ENCODE measurements around the gene THSD1.
"Not testable (repeated sequence)": the region's sequence is repeated elsewhere in the genome, so short reads cannot be mapped to it uniquely, and the experiment has no call there.

THSD1 gene

DNA sequence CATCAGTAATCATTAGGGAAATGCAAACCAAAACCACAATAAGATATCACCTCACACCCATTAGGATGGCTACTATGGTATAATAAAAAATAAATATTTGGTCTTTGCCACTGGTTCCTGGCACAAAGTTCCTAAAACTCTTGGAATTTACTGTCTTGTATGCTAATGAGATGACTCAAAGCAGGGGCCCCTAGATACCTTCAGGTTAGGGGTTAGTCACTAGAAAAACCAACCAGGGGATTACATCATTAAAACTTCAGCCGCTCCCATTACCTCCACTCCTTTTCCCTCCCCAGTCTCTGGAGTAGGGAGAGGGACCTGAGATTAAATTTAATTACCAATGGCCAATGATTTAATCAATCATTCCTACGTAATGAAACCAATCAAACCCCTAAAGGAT is 49.6 kb downstream of the THSD1 start:
- no peak for DNase-seq (ENCODE audit: low spot score)

DNA sequence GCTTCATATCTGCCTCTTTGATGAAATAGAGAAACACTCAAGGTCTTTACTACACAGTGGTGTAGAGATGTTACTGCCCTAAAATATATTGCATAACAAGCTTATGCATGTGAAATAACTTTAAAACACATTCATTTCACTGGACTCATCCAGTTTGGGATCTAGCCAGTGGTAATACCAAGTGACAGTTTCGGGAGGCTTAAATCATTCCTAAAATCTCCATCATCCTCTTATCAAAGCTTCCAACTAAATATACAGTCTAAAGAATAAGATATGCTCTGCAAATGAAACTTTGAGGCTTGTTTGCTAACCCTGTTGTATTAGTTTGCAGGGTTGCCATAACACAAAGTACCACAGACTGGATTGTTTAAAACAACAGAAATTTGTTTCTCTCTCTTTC is 52.8 kb downstream of the THSD1 start:
- DNase-seq (ENCODE audit: low spot score) = no peak

DNA sequence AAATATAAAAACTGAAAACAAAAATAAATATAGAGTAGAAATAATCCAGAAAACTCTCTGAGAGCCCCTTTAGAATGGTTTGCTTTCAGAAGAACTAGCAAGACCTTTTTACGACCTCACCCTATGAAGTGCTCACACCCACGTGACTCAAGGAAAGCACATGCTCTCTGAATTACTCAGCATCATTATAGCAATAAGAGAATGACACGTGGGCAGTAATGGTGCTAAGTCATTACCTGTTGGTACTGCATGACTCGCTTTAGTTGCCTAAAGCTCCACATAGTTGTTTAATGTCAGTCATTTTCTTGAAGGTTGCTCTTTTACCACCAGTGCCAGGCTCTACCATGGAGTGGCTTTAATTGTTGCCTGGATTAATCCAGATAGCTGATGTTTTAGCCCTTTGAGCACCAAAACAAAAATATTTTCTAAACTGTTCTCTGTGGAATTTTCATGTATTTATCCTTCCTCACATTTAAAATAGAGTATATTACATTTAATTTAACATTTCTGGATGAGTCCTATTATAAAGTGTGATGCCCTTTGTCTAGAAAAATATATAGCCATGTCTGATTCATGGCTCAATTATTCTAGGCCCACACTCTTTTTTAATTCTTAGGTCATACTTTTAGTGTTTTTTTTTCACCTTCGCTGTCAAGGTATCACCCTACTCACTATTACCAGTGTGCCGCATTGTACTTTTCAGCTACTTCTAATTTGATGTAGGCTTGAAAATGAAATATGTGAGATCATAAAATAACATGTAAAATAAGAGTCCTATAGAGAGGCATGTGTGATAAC is 56.8 kb downstream of the THSD1 start:
- peak; percentile 92 for DNase-seq (ENCODE audit: low spot score)

DNA sequence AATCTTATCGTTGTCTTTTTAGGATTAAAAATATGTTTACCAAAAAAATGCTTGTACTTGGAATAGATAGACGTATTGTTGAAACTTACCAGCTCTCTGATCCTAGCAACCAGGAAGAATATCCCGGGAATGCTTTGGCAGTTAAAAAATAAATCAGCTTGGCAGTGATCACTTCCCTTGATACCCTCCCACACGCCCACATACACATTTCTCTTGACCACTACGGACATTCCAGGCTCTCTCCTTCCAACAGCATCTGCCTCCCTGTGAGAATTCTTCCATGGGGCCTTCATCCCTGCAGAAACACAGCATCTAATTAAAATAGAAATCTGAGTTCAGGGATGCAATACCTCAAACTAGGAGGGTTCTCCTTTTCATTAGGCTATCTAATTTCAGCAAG is 57.9 kb downstream of the THSD1 start:
- DNase-seq (ENCODE audit: low spot score) = no peak

DNA sequence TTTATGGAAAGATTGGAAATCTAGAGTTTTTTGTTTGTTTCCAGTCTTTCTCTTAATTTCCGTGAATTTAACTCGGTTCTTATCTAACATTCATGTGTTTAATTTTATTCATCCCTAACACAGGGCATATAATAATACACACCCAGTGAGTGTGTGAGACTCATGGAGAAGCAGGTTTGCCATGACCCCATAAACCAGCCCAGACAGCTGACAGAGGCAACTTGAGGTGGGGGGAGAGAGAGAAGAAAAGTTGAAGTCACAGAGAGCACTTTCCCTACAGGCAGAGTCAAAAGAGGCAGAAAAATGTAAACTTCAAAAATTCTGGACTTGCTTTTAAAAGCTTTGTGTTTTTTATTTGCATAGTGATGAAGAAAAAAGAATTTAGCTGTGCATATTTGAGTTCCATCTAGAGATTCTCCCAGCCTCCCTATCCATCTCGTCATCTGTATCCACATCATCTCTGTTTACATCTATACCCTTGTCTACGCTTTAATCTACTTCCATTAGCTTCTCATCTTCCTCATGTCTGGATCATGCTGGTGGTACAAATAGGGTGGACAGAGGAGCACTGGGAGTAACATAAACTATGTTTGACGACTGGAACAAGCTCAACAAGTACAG is 60.2 kb downstream of the THSD1 start:
- no peak for DNase-seq (ENCODE audit: low spot score)

DNA sequence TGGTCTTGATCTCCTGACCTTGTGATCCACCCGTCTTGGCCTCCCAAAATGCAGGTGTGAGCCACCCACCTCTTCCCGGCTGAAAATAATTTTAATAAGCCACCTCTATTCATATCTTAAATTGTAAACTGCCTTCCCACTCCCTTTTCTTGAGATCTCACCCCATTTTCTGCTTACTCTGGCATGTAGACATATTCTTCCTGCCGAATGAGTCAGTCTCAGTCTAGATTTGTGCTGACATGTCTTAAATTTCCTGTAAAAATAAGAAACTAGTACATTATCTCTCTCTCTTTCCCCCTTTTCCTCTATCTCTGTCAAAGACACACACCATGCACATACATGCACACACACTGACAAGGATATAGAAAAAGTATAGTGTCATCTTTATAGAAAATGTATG is 60.9 kb downstream of the THSD1 start:
- no peak for DNase-seq (ENCODE audit: low spot score)

DNA sequence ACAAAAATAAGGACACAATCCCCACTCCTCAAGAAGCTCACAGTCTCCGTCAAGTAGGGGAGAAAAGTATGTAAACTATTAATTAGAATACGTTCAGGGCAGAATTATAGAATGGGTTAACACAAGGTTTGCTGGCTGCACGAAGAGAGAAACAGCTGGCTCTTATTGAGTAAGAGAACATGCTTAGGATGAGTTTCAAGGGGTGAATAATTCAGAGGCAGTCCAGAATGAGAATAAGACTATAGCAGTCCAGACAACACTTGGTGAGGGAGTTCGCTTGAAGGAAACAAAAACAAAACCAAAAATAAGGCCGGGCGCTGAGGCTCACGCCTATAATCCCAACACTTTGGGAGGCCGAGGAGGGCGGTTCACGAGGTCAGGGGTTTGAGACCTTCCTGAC is 61.9 kb downstream of the THSD1 start:
- DNase-seq (ENCODE audit: low spot score) = no peak

DNA sequence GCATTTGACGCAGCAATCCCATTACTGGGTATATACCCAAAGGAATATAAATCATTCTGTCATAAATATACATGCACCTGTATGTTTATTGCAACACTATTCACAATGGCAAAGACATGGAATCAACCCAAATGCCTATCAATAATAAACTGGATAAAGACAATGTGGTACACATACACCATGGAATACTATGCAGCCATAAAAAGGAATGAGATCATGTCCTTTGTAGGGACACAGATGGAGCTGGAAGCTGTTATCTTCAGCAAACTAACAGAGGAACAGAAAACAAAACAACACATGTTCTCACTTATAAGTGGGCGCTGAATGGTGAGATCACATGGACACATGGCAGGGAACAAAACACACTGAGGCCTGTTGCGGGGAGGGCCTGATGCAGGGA is 63.8 kb downstream of the THSD1 start:
- not testable (repeated sequence) for DNase-seq (ENCODE audit: low spot score)

DNA sequence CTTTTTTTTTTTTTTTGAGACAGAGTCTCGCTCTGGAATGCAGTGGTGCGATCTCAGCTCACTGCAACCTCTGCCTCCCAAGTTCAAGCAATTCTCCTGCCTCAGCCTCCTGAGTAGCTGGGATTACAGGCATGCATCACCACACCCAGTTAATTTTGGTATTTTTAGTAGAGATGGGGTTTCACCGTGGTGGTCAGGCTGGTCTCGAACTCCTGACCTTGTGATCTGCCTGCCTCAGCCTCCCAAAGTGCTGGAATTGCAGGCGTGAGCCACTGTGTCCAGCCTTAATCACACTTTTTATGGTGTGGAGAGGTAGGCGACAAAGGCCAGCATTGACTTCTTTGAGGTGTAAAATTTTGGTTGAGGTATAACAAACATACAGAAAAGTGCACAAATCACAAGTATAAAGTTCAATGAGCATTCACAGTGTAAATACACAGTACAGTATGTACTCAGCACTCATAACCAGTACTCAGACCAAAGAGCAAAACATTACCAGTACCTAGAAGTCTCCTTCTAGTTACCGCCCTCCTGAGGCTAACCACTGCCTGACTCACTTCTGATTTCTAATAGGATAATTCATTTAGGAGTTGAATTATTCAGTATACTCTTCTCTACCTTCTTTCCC is 68.0 kb downstream of the THSD1 start:
- DNase-seq (ENCODE audit: low spot score) = not testable (repeated sequence)

DNA sequence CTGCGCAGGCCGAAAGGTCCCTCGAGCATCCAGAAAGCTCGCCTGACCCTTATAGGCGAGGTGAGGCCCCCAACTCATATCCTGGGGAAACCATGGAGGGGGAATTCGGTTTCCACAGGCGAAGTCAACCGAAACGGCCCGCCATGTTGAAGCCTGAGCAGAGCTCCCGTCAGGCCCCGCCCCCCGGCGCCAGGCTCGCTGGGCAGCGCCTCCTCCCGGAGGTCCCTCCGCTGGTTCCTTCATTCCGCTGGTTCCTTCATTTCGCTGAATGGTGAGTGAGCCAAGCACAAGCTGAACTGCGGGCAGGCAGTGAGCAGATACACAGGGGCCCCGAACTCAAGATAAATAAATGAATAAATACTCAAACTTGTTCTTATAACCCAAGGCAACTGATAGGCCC is 71.9 kb downstream of the THSD1 start:
- DNase-seq (ENCODE audit: low spot score) = not testable (repeated sequence)

DNA sequence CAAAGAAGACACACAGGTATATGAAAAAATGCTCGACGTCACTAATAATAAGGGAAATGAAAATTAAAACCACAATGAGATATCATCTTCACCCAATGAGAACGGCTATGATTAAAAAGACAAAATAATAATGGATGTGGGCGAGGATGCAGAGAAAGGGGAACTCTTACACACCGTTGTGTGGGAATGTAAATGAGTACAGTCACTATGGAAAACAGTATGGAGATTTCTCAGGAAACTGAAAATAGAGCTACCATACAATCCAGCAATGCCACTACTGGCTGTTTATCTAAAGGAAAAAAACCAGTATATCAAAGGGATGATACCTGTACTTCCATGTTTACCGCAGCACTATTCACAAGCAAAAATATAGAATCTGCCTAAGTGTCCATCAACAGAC is 74.1 kb downstream of the THSD1 start:
- DNase-seq (ENCODE audit: low spot score) = not testable (repeated sequence)

All from RKO (cell line).